ENCODE results near the gene RYR2. TPM values are rescaled to one million over a fixed set of nuclear protein-coding genes. Genes with fewer than 3 reads are reported as not detected.
A peak's percentile ranks its signal among the peaks of the same experiment; 100 is the strongest.

RYR2 gene
- total RNA-seq, 1 experiment from 2014 or later, result 0.03 TPM

DNA sequence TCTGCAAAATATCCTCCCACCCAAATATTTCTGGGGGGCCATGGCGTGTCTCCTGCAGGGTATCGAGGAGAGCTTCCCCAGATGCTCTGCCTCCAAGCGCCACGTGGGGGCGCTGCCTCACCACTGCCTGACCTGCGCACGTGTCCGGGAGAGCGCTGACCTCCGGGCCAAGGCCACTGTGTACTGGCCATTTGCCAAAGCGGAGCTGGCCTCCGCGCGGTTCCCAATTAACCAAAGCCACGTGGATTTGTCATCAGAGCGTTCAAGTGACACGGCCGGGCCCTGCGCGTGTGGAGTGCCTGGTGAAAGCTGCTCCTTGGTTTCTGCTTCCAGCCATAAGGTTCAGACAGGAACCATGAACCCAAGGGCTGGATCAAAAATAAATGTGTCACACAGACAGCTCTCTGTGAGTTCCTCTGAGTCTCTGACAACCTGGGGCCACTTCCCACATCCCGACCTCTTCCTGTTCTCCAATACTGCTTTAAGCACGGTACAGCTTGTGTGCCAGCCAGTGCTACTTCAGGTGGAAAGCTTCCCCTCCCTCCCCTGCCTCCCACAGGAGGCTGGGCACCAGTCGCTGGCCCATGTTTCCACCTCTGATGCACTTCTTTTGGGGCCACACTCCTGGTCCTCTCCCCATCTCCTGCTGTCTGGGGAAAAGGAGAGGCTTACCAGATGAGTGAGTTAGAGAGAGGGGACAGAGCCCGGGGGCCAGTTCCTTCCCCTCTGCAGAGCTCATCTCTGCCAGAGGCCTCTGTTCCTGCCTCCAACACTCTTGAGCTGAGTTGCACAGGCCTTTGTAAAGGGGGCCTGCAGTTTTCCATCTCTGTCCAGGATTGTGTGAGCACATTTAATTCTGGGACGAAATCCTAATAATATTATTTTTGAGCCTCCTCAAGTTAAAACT lies 822.6 kb downstream of the RYR2 start:
- peak overlapping the region in 1 of 2 experiments; percentile 28; a peak in 1 of 4 replicates for H3K4me3 ChIP-seq (ENCODE audit: low read depth in 2 of 2, low read length in 2 of 2)
- POLR2A ChIA-PET, result no interaction called here
- ATAC-seq (peak; percentile 68), DNase-seq (ENCODE audit: low read depth, low spot score) (peak; percentile 15)
- H3K9me3 ChIP-seq (ENCODE audit: control insufficient read depth, insufficient read depth, low read depth, low read length), result no peaks in the 10 kb centered on the region
- no peaks in the 10 kb centered on the region; the same call in 1 of the 2 replicates for H3K4me1 ChIP-seq (ENCODE audit: control insufficient read depth, insufficient read depth, low read length)
- no peak overlapping the region for H3K27ac ChIP-seq (ENCODE audit: low read length)
- intact Hi-C loops (cut with micrococcal nuclease; ENCODE audit: unreplicated experiment) (no loop called here), in situ Hi-C loops (cut with HindIII; ENCODE audit: low pct_unique_long_range_greater_than_20kb, low sequenced_read_pairs) (no loop called here)
- CTCF ChIA-PET, result interaction anchor here (0.9 to 1.3 kb wide), 3 partner anchors 13 to 44 kb away, joined by 3 to 5 read pairs (median 3); no protein-coding TSS in a partner anchor
- no peaks in the 10 kb centered on the region for H3K36me3 ChIP-seq (ENCODE audit: control insufficient read depth, insufficient read depth, low read length)
- H3K27me3 ChIP-seq (ENCODE audit: control insufficient read depth, insufficient read depth, low read length), result no peaks in the 10 kb centered on the region
- no TSS peak for BruUV-seq (replicated peaks)
- TF ChIP-seq SIN3A (IDR thresholded peaks at IDR 0.05; ENCODE audit: borderline replicate concordance, insufficient read depth, low read depth, low read length) (no peak), TCF7L2 (IDR thresholded peaks at IDR 0.05; ENCODE audit: low read depth, low read length) (no peak)
- TF ChIP-seq, protein P1, sequence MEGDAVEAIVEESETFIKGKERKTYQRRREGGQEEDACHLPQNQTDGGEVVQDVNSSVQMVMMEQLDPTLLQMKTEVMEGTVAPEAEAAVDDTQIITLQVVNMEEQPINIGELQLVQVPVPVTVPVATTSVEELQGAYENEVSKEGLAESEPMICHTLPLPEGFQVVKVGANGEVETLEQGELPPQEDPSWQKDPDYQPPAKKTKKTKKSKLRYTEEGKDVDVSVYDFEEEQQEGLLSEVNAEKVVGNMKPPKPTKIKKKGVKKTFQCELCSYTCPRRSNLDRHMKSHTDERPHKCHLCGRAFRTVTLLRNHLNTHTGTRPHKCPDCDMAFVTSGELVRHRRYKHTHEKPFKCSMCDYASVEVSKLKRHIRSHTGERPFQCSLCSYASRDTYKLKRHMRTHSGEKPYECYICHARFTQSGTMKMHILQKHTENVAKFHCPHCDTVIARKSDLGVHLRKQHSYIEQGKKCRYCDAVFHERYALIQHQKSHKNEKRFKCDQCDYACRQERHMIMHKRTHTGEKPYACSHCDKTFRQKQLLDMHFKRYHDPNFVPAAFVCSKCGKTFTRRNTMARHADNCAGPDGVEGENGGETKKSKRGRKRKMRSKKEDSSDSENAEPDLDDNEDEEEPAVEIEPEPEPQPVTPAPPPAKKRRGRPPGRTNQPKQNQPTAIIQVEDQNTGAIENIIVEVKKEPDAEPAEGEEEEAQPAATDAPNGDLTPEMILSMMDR (IDR thresholded peaks at IDR 0.05), result peak; percentile 93

DNA sequence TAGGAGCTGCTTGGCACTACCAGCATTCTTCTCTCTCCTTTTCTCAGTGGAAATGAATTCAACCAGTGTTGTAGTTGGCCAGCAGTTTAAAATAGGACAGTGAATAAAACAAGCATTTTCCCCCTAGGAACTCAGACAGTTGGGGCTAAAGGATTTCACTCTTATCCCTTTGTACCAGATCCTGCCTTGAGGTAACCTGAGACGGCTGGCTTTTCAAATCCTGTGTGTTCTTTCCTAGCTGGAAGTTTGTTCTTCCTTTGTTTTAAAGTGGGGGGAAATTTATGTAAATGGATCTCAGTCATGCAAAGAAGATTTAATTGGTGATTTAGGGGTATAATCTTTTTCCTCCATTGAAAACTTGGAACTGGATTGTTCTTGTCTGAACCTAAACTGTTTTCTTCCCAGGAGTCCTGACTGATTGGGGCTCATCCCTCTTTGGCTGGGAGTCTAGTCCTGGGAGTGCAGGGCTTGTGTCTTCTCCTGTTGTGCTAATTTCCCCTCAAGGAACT lies 825.5 kb downstream of the RYR2 start:
- intact Hi-C loops (cut with micrococcal nuclease; ENCODE audit: unreplicated experiment), result no loop called here
- no TSS peak for BruUV-seq (replicated peaks)
- ChIA-PET POLR2A (no interaction called here), CTCF (no interaction called here)
- Histone ChIP-seq H3K9me3 (ENCODE audit: control insufficient read depth, insufficient read depth, low read depth, low read length) (no peaks in the 10 kb centered on the region), H3K4me3 (ENCODE audit: low read depth in 2 of 2, low read length in 2 of 2) (no peak overlapping the region), H3K27me3 (ENCODE audit: control insufficient read depth, insufficient read depth, low read length) (no peaks in the 10 kb centered on the region), H3K36me3 (ENCODE audit: control insufficient read depth, insufficient read depth, low read length) (no peaks in the 10 kb centered on the region), H3K4me1 (ENCODE audit: control insufficient read depth, insufficient read depth, low read length) (no peaks in the 10 kb centered on the region; the same call in 1 of the 2 replicates), H3K27ac (ENCODE audit: low read length) (no peak overlapping the region)
- ATAC-seq (no peak), DNase-seq (ENCODE audit: low read depth, low spot score) (no peak)
- TF ChIP-seq TCF7L2 (IDR thresholded peaks at IDR 0.05; ENCODE audit: low read depth, low read length) (no peak), SIN3A (IDR thresholded peaks at IDR 0.05; ENCODE audit: borderline replicate concordance, insufficient read depth, low read depth, low read length) (no peak), POLR2AphosphoS5 (IDR thresholded peaks at IDR 0.05; ENCODE audit: low read depth, low read length) (no peak)
- TF ChIP-seq, protein P1 (IDR thresholded peaks at IDR 0.05), result no peak
- TF ChIP-seq, protein P2, sequence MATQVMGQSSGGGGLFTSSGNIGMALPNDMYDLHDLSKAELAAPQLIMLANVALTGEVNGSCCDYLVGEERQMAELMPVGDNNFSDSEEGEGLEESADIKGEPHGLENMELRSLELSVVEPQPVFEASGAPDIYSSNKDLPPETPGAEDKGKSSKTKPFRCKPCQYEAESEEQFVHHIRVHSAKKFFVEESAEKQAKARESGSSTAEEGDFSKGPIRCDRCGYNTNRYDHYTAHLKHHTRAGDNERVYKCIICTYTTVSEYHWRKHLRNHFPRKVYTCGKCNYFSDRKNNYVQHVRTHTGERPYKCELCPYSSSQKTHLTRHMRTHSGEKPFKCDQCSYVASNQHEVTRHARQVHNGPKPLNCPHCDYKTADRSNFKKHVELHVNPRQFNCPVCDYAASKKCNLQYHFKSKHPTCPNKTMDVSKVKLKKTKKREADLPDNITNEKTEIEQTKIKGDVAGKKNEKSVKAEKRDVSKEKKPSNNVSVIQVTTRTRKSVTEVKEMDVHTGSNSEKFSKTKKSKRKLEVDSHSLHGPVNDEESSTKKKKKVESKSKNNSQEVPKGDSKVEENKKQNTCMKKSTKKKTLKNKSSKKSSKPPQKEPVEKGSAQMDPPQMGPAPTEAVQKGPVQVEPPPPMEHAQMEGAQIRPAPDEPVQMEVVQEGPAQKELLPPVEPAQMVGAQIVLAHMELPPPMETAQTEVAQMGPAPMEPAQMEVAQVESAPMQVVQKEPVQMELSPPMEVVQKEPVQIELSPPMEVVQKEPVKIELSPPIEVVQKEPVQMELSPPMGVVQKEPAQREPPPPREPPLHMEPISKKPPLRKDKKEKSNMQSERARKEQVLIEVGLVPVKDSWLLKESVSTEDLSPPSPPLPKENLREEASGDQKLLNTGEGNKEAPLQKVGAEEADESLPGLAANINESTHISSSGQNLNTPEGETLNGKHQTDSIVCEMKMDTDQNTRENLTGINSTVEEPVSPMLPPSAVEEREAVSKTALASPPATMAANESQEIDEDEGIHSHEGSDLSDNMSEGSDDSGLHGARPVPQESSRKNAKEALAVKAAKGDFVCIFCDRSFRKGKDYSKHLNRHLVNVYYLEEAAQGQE (IDR thresholded peaks at IDR 0.05; ENCODE audit: insufficient read depth in 1 of 2, low read depth in 2 of 2, low read length in 1 of 2), result no peak
- in situ Hi-C loops (cut with HindIII; ENCODE audit: low pct_unique_long_range_greater_than_20kb, low sequenced_read_pairs), result no loop called here

All from Panc1 (cell line).